ENCODE measurements around the gene APOH.

APOH gene

GRCh38 chr17:66203274-66204015, 25.8 kb downstream of the APOH start:
- Histone ChIP-seq H3K4me3 (no peak overlapping the region), H3K27ac (no peak overlapping the region)

GRCh38 chr17:66200685-66201092, 28.5 kb downstream of the APOH start:
- H3K27ac ChIP-seq = no peak overlapping the region

DNA sequence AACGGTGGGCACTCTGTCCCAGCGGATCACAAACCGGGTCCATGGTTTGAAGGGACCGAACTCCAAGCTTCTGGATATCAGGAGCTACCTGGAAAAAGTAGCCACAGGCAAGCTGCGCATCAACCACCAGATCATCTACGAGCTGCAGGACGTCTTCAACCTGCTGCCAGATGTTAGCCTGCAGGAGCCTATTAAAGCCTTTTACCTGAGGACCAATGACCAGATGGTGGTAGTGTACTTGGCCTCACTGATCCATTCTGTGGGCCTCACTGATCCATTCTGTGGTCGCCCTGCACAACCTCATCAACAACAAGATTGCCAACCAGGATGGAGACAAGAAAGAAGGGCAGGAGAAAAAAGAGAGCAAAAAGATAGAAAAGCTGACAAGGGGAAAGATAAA, 31.0 kb downstream of the APOH start:
- Histone ChIP-seq H3K4me3 (no peak overlapping the region), H3K27ac (no peak overlapping the region)

More at GRCh38 chr17:66200685-66201092, 28.5 kb downstream of the APOH start:
- no peak overlapping the region for H3K4me3 ChIP-seq

- Histone ChIP-seq H3K4me3 (peak overlapping the region; percentile 44 to 78 (median 68)), H3K27ac (peak overlapping the region in 14 of 21 experiments; percentile 67 to 90 (median 80))
These were observed 36.9 kb downstream of the APOH start for GRCh38 chr17:66192378-66192687.

GRCh38 chr17:66191593-66192377, 37.4 kb downstream of the APOH start, which contains the start of gene CEP112:
Gene CEP112 (minus strand): TSS chr17:66192133.
- H3K4me3 ChIP-seq = peak within 1 kb of the TSS; percentile 44 to 78 (median 68)
- H3K27ac ChIP-seq = peak within 1 kb of the TSS in 20 of 21 experiments; percentile 4 to 90 (median 78)

DNA sequence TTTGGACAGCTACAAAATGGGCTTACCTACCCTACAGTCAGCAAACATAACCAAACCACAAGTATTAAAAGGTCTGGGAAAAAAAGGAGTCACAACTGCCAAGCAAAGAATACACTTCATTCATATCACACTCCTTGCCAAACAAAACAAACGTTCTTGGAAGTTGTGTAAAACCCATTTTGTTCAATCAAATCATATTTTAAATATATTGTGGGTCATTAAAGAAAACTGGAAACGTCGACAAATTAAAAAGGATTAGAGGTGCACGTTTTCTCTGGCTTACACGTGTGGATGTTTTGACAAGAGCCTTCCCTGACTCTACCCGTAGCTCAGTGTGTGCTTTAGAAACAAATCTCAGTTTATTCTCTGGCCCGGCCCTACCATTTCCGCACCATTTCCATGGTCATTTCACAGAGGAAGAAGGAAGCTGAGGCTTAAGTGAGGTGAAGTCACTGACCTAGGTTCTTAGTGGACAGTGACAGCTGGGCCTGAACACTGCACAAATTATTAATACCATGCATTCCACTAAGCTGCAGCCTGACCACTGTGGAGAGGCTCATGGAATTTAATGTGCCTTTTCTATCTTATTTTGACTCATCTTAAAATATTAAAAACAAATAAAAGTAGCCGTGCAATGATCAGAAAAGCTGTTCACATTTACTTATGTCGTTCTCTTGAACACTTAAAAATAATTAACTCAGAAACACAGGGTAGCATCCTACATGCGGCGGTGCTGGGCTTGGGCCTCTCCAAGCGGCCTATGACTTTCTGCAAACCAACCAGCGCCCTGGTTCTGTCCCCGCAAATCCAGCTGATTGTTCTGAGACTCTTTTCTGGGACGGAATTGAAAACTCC, 38.2 kb downstream of the APOH start:
- Histone ChIP-seq H3K27ac (peak overlapping the region in 20 of 21 experiments; percentile 4 to 90 (median 78)), H3K4me3 (peak overlapping the region; percentile 44 to 78 (median 68))

GRCh38 chr17:66187718-66188117, 41.5 kb downstream of the APOH start:
- no peak overlapping the region for H3K4me3 ChIP-seq
- H3K27ac ChIP-seq = no peak overlapping the region

- H3K4me3 ChIP-seq = no peak overlapping the region
These were observed 43.4 kb downstream of the APOH start for GRCh38 chr17:66185862-66186261.

GRCh38 chr17:66184392-66184791, 44.8 kb downstream of the APOH start:
- no peak overlapping the region for H3K27ac ChIP-seq

More at GRCh38 chr17:66185862-66186261, 43.4 kb downstream of the APOH start:
- H3K27ac ChIP-seq = no peak overlapping the region

GRCh38 chr17:66183529-66183928, 45.7 kb downstream of the APOH start:
- H3K27ac ChIP-seq = no peak overlapping the region
- H3K4me3 ChIP-seq = no peak overlapping the region

More at GRCh38 chr17:66184392-66184791, 44.8 kb downstream of the APOH start:
- H3K4me3 ChIP-seq = no peak overlapping the region

- Histone ChIP-seq H3K4me3 (no peak overlapping the region), H3K27ac (no peak overlapping the region)
These were observed 50.6 kb downstream of the APOH start for GRCh38 chr17:66178642-66179041.

DNA sequence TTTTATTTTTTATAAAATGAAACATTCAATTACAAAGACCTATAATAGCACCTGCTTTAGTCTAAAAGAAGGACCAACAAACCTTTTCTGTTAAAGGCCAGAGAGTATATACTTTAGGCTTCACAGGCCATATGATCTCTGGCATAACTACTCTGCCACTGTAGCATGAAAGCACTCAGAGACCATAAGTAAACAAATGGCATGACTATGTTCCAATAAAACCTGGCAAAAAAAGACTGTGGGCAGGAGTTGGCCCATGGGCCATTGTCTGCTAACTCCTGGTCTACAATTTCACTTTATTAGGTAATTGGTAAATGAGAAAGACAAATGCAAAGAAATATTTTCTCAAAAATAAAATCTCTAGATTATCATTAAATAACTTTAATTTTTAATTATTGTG, 52.2 kb downstream of the APOH start:
- H3K4me3 ChIP-seq = no peak overlapping the region
- H3K27ac ChIP-seq = no peak overlapping the region

GRCh38 chr17:66175892-66176291, 53.3 kb downstream of the APOH start:
- H3K4me3 ChIP-seq = no peak overlapping the region
- H3K27ac ChIP-seq = no peak overlapping the region

GRCh38 chr17:66172691-66173223, 56.5 kb downstream of the APOH start:
- H3K4me3 ChIP-seq = no peak overlapping the region

DNA sequence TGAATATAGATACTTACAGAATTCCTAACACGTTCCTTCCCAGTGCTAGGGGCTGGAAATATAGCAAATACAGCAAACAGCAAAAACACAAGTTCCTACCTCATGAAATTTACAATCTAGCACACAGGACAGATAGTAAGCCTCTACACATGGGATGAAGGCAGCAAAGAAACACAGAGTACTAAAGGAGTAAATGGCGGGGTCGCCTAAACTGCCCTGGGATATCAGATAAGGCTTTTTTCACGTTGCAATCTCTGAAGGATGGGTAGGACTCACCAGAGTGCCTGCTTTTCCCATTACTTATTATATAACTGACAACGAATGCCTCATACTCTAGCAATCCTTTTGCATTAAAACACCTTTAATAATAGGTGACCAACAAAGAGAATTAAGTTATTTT, 57.1 kb downstream of the APOH start:
- H3K27ac ChIP-seq = no peak overlapping the region
- no peak overlapping the region for H3K4me3 ChIP-seq

More at GRCh38 chr17:66172691-66173223, 56.5 kb downstream of the APOH start:
- H3K27ac ChIP-seq = no peak overlapping the region

DNA sequence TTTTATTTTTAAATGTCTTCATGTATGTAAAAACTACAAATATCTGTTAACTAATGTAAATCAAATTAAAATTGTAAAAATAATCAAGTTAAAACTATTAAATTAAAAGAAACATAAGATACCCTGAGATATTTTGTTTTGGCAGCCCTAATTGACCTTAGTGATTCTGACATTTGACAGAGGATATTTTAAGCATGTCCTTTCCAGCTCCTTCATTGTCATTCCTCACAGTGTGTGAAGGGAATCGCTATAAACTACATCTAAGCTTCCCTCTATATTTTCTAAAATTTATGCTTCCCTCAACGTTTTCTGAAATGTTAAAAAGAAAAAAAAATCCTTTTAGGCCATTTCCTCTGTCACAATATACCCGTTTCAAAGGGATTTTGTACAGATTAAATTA, 57.5 kb downstream of the APOH start:
- no peak overlapping the region for H3K4me3 ChIP-seq
- no peak overlapping the region for H3K27ac ChIP-seq

DNA sequence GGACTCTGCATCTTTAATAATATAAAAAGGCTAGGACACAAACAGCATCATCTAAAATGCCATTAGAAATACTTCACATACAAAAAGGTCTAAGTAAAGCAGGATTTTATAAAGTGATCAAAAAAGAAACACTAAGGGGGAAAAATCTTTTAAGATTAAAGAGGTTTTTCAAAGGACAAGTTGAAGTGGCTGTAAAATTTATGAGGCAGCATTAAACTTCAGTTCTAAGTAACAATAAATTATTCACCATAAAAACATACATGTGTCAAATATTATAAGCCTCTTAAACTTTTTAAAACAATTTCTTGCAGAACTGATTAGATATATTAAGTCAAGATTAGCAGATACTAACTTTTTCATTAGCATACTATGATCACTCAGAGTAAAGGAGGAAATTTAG, 58.0 kb downstream of the APOH start:
- Histone ChIP-seq H3K27ac (no peak overlapping the region), H3K4me3 (no peak overlapping the region)

DNA sequence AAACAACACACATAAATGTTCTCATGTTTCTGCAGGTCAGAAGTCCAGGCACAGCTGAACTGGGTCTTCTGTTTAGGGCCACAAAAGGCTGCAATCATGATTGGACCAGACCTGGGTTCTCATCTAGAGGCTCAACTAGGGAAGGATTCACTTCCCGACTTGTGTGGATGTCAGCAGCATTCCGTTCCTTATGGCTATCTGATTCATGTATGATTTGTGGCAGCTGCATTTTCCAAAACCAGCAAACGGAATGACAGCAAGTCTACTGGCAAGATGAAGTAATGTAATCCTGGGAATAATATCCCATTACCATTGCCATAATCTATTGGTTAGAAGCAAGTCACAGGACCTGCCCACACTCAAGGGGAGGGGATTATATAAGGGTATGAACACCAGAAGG, 59.4 kb downstream of the APOH start:
- Histone ChIP-seq H3K27ac (no peak overlapping the region), H3K4me3 (no peak overlapping the region)

DNA sequence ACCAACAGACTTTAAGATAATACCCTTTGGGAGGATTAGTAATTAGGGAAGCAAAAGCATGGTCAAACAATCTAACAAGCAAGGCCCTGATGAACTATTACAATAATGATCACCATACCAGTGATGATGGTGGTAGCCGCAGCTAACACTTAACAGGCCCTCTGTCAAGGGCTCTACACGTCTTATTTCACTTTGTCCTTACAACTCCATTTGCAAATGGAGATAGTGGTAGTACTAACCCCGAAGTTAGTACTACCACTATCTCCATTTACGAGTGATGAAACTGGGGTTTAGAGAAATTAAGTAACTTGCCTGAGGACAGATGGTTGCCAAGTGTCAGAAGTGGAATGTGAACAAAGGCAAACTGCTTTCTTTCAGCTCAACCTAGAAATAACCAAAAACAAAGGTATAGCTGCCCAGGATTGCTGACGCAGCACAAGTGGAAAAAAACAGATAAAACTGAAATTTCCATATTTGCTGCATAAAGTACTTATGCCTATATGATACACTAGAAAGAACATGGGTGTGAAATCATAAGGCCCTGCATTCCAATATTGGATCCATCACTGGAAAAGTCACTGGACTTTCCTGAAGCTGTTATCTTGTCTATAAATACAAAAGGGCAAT, 61.9 kb downstream of the APOH start:
- no peak overlapping the region for H3K4me3 ChIP-seq
- H3K27ac ChIP-seq = no peak overlapping the region

All from skin epidermis (tissue), 12 donors.